HG02973 (cell line): ENCODE data around the gene RTN1.

Experiments used
- ATAC-seq: cut with Tn5 transposase; IDR thresholded peaks from one replicate; pipeline ENCODE4 v1.9.1; 2021; ENCODE audit warnings: moderate library complexity; ENCODE audit not compliant: unreplicated experiment

The RTN1 gene

DNA sequence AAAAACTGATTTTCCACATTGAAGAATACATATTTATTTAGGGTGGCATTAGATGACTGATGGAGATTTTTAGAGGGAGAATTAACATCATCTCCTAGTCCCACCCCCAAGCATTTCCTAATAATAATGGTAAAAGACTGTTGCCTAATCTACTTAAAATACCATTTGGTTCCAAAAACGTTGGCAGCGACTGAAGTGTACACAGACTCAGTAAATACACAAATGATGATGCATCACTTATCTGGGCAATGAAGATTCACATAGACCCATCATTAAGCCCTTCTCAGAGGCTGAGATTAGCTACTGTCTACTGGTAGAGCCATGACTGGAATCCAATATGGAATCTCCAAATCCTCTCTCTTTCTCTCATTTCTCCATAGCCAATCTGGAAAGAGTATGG lies 18.2 kb downstream of the RTN1 start:
- ATAC-seq = no peak

DNA sequence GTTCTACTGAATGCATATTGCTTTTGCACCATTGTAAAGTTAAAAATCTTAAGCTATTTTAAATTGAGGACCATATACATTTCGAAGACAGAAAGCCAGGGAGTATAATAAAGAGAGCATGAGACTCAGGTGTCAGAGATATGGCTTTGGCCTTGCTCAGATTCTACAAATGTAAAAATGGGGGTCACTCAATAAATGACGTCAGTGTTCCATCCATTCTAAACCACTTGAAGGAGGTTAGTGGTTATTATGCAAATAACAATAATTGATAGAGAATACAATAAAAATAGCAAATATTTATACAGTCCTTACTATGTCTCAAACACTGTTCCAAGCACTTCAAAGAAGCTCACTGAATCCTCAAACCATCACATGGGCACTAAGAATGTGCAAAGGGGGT lies 20.1 kb downstream of the RTN1 start:
- no peak for ATAC-seq

DNA sequence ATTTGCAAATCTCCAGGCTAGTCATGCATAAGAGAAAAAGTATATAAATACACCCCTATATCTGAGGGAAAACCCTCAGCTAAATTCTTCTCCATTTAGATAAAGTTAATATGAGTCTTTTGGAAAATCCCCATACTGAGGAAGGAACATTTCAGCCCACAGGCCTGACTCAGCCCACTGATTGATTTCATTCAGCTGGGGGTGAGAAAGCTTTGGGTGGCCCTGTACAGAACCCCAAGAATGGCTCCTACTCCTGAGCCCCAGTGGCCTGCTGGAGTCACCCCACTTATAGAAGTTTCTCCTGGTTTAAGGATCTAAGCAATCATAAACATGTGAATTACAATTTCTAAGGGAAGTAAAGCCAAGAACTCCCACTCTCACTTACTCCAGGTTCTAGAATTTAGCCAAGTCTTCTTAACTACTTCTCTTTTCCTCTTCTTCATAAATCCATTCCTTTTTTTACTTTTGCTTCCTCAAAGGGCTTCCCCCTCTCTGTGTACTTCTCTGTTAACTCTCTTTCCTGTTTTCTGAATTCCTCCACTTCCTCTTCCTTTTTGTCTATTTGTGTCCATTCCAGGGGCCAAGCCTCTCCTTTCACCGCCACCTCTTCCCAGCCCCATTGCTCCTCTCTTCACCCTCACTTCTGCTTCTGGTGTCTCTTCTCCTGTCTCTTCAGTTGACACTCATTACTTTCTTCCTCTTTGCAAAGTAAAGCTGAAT lies 21.0 kb downstream of the RTN1 start:
- ATAC-seq = no peak

DNA sequence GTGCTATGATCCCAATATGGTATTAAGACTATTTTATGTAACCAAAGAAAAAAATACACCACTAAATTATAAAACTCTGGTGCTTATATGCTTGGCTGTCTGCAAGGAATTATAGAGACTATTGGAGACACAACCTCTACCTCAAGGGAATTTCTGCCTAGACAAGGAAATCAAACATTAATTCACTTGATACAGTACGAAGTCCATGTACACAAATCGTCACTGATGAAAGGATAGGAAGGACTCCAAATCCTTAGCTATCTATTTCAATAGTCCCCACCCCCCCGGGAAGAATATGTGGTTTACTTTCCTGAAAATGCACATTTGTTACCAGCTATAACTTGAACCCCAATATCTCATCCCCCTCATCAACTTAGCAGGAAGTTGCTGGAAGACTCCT lies 21.9 kb downstream of the RTN1 start:
- no peak for ATAC-seq

DNA sequence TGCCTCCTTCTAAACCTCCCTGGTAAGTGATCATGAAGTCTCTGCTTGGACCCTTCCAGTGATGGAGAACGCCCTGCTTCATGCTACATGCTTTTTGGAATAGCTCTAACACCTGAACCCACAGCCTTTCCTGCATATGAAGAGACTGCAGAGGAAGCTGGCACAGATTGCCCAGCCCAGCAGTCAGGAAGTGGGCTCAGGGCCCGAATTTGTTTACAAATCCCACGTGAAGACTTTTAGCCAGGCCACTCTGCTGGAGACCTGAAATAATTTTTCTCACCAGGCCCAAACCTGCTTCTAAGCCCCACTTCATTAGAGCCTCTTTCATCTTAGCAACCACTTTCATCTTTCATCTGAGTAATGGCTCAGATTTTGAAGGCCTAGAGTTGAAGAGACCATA lies 22.9 kb downstream of the RTN1 start:
- no peak for ATAC-seq

DNA sequence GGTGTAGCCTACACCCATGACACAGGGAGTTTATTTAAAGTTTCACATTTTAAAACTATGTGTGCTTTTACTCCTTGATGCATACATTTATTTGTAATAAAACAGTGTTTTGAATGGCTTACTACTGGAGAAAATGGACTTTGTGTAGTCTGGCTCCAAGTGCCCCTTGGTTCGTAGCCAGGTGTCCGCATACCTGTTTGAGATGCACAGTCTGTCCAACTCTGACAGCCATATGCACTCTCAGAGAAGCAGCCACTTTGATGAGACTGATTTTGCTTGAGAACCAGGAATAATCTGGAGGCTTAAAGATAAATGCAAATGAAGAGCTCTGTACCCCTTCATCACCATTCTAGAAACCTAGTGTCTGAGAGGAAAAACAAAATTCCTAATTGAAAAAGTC lies 24.0 kb downstream of the RTN1 start:
- no peak for ATAC-seq

DNA sequence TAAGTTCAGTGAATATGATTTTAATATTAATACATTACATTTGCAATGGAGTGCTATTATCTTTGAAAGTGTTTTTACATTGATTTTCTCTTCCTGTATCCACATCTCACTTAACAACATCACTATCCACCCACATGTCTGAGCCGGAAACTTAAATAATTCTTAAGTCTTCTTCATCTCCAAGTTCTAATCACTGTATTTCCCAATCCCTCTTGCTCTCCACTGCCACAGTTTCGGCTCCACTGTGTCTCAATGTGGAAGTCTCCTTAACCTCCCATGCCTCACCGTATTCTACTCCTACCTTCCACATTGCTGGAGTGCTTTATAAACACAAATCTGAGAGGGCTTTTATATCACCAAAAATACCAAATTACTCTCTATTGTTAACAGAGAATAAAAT lies 25.3 kb downstream of the RTN1 start:
- ATAC-seq = no peak

DNA sequence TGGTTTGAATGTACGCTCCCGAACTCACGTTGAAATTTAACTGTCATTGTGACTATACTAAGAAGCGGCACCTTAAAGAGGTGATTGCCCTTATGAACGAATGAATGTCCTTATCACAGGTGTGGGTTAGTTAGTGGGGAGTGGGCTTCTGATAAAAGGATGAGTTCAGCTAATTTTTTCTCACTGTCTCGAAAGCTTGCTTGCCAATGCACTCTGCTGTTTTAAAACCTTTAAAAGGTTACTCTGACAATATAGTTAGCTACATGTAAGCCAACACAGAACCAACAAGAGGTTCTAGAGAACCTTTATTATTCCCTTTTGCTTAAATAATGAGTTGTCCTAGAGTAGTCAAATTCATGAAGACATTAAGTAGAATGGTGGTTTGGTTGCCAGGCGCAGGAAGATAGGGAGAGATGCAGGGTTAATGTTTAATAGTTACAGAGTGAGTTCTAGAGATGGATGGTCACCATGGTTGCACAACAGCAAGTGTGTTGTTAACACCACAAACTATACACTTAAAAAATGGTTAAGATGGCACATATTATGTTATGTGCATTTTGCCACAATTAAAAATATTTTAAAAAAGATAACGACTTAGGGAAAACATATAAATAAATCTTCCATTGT lies 26.3 kb downstream of the RTN1 start:
- ATAC-seq = no peak

DNA sequence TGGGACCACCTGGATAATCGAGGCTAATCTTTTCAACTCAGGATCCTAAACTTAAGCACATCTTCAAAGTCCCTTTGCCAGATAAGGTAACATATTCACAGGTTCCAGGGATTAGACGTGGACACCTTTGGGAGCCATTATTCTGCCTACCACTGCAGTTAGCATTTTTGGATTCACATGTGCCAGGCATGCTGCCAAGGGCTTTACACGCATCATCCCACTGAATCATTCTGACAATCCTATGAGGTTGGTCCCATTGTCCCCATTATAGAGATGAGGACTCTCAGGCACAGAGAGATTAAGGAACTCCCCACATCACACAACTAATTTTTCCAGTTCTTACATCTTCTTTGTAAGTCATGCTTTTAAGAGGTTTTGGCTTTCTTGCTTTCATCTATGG lies 34.5 kb downstream of the RTN1 start:
- ATAC-seq = no peak

DNA sequence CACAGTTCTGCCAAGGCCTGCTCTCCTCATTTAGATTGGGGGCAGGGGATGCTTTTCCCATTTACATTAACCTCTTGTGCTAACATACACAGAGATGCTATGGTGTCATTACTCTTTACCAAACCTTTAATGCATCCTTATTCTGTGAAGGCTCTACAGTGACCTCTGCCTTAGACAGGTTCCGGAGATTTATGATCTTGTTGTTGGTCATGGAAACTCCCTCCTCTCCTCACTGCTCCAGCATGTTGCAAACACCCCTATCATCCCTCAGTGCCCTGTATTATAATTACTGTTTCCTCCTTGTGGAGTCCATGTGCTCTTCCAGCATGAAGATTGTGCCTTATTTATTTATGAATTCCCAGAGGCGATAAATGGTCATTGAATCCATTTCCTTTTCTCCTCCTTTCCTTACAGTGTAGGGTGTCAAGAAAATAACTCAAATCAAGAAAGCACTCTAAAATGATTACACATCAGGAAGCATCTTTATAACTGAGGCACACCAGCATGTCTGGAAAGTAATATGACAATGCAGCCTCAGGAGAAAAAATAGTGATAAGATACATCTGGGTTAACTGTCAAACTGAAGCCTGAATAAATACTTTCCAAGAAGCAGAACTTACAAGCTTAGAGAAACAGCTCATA lies 37.8 kb downstream of the RTN1 start:
- ATAC-seq = no peak

DNA sequence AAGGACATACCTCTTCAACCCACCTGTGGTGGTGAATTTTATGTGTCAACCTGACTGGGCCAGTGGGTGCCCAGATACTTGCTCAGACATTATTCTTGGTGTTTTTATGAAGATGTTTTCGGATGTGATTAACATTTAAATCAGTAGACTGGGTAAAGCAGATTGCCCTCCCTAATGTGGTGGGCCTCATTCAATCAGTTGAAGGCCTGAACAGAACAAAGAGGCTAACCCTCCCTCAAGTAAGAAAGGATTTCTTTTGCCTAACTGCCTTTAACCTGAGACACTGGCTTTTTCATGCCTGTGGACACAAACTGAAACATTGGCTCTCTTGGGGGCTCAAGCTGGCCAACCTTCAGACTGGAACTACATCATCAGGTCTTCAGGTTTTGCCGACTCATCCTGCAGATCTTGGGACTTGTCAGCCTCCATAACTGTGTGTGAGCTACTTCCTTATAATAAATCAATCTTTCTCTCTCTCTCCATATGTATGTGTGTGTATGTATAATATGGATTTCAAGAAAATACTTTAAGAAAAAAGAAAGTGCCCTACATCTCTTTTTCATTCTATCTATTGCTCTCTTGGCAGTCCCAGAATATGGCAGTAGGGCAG lies 39.4 kb downstream of the RTN1 start:
- no peak for ATAC-seq

DNA sequence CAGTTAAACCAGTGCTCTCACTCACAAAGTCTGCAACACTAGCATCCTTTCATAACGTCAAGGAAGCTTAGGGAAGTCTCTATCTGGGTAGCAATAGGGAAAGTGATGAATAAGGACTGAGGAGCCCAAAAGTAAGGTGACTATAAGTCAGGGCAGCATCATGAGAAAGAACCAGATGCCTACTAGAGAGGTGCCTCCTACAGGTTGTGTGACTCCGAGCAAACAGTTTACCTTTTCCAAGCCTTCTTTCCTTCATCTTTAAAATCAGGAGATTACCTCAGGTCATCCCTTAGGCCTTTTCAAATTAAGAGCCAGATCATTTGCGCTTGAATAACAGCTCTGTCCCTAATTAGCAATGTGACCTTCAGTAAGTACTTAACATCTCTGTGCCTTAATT lies 40.2 kb downstream of the RTN1 start:
- ATAC-seq = no peak

DNA sequence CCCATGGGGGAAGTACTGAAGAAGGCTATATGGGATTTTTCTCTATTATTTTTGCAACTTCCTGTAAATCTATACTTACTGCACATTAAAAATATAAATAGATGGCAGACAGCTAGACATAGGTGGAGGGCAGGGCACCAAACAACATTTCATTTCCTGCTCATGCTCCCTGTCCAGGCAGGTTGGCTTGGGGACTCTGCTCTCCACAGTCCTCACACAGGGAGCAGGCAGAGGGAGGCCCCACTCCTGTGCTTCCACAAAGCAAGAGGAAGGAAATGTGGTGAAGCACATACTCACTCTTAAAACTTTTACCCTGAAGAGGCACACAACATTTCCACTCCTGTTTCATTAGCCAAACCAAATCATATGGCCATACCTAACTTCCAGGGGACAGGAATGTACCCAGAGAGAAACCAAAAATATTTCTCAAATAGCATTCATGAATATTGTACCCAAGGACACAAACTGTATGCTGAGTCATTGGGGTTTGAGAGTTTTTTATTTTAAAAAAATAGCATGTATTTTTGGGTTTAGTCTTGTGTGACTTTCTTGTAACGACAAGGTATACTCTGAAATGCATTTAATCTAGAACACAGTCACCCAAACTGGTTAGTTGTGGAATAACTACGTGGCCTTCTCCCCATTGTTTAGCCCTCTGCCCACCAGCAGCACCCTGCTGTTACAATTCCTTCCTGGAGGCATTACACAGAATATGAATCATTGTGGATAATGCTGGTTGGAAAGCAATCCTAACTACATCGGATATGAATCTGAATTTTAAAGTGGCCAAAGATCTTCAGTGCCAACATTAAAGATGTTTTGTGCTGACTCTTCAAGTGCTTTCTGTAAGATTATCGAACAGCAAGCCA lies 40.9 kb downstream of the RTN1 start:
- ATAC-seq = no peak

DNA sequence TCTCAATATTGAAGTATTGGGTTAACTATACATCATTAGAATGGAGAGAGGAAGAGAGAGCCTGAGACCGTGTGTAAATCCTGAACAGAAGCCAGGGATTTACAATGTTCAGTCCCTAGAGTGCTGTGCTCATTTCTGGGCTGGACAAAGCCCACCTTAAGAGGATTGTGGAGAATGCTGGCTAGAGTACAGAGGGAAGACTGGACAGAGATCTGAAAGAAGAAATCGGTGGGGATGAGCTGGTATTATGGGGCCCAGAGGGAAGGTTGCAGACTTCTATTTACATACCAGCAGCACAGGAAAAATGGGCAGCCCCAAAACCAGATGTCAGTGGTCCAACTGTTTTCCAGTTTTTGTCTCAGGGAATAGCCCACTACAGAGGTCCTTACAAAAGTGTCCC lies 42.3 kb downstream of the RTN1 start:
- ATAC-seq = no peak

DNA sequence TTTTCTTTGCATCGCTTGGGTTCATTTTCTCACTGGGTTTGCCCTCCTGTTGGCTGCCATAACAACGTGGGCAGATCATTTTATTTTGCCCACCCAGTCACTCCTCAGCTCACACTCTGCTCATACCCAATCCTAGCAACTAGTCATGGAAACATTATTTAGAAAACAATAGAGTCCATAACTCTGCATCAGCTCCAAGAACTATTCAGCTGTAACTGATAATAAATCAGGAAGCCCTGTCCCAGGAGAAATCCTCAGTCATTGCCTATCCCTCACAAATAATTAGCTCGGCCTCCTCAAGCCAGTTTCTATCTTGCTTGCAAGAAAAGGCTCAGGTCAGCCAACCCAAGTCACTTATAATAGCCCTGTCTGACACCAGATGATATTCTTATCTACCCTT lies 43.2 kb downstream of the RTN1 start:
- ATAC-seq = no peak

DNA sequence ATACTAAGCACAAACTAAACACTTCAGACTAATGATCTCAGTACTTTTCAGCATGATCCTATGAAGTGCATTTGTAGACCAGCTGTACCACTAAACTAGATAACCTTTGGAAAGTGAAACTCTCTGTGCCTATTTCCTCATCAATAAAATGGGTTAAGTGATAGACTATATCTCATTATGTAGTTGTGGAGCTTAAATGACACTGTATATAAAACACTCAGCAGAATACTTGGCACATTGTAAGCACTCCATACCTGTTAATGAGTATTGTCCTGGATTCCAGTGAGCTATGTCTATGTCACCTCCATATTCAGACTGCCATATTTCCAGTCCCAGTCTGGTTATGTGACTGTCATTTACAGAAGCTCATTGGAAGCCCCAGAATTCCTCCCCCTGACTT lies 44.4 kb downstream of the RTN1 start:
- no peak for ATAC-seq

DNA sequence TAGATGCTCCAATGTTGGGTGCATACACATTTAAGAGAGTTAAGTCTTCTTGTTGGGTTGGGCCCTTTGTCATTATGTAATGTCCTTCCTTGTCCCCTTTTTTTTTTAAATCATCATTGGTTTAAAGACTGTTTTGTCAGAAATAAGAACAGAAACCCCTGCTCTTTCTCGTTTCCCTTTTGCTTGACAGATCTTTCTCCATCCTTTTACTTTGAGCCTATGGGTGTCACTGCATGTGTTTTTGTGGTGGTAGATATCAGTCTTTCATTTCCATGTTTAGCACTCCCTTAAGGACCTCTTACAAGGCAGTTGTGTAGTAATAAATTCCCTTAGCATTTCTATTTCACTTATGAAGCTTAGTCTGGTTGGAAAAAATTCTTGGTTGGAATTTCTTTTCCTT lies 47.4 kb downstream of the RTN1 start:
- ATAC-seq = no peak

DNA sequence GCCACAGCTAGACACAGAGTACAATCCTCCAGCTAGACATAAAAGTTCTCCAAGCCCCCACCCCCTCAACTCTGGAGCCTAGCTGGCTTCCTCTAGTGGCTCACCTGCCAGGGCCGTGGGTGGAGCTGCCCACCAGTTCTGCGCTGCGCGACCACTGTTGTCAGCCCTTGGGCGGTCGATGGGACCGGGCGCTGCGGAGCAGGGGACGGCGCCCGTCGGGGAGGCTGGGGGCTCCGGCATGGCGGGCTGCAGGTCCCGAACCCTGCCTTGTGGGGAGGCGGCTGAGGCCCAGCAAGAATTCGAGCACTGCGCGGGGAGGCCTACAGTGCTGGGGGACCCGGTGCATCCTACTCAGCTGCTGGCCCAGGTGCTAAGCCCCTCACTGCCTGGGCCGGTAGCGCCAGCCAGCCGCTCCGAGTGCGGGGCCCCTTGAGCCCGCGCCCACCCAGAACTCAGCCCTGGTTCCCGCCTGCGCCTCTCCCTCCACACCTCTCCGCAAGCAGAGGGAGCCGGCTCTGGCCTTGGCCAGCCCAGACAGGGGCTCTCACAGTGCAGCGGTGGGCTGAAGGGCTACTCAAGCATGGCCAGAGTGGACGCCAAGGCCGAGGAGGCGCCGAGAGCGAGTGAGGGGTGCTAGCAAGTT lies 51.0 kb downstream of the RTN1 start:
- ATAC-seq = no peak

DNA sequence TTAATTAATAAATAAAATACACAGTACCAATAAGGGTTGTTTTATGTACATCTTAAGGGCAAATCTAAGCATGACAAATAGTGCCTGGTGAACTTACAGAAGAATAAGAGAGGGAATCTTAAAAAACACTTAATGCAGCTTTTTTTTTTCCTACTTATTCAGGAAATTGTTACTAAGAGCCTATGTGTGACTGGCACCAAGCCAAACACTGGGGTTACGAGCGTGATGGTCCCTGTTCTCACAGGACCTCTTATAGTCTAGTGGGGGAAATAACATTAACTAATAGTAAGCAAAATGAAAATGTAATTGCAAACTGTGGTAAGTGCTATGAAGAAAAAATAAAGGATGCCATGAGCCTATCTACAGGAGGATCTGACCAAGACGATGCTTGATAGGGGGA lies 53.6 kb downstream of the RTN1 start:
- ATAC-seq = no peak

DNA sequence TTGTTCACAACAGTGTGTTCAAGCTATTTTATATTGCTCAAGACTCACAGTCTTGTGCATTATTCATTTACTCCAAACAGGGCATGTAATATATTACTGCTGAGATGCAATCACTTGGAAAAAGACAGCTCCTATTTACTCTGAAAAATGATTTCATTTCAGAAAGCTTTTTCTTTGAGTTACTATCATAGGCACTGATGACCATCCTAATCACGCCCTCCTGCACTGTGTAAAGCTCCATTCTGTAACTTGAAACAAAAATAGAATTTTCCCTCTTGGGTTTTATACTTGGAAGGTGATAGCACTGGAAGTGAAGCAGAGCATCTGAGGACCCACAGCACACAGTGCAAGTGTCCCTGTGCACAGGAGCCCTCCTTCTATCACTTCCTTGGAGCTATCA lies 55.6 kb downstream of the RTN1 start:
- no peak for ATAC-seq

DNA sequence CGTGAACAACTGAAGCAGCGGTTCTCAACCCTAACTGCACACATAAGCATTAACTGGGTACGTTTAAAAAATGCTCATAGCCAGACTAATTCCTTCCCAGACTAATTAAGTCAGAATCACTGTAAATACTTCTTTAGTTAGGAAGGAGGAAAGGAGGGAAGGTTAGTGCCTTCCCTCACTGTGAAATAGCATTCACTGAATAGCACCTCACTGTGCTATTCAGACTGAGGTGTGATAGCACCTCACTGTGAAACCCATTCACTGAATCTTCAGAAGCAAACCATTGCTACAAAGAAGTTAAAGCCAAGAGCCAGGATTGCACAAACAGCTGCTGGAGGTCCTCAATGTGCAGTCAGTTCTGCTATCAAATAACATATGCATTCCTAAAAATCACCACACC lies 58.8 kb downstream of the RTN1 start:
- ATAC-seq = no peak
